ENCODE data around the gene PRORP. TPM values are rescaled to one million over a fixed set of nuclear protein-coding genes. Genes with fewer than 3 reads are reported as not detected.

Gene PRORP
- total RNA-seq, 1 experiment from 2014 or later = 44.1 TPM

GRCh38 chr14:35078082-35078481 lies 44.3 kb upstream of the PRORP start:
- H3K27ac Mint-ChIP-seq = no peak overlapping the region
- CTCF ChIA-PET = no interaction called here
- H3K9me3 Mint-ChIP-seq = no peaks in the 10 kb centered on the region
- no peaks in the 10 kb centered on the region for H3K27me3 Mint-ChIP-seq (ENCODE audit: low read depth)
- ATAC-seq = no peak
- H3K4me1 Mint-ChIP-seq = no peaks in the 10 kb centered on the region
- no peak for DNase-seq (ENCODE audit: low spot score)
- no peak overlapping the region for H3K4me3 Mint-ChIP-seq
- H3K36me3 Mint-ChIP-seq = peaks cover 11% of the 10 kb centered on the region; the same call in 1 of the 2 replicates
- POLR2A ChIA-PET = interaction anchor here (0.6 kb wide), 1 partner anchor 13 kb away, joined by 3 read pairs; no protein-coding TSS in a partner anchor
- TF ChIP-seq ATF1 (CRISPR knock-in tag; IDR thresholded peaks at IDR 0.05) = no peak
- TF ChIP-seq, protein P1, sequence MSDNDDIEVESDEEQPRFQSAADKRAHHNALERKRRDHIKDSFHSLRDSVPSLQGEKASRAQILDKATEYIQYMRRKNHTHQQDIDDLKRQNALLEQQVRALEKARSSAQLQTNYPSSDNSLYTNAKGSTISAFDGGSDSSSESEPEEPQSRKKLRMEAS (CRISPR knock-in tag; IDR thresholded peaks at IDR 0.05) = no peak
- no peak for TF ChIP-seq ETV6 (CRISPR knock-in tag; IDR thresholded peaks at IDR 0.05)
- no peak for TF ChIP-seq MYBL2 (CRISPR knock-in tag; IDR thresholded peaks at IDR 0.05)
- TF ChIP-seq MLX (CRISPR knock-in tag; IDR thresholded peaks at IDR 0.05) = no peak
- no peak for TF ChIP-seq MXD4 (CRISPR knock-in tag; IDR thresholded peaks at IDR 0.05; ENCODE audit: borderline replicate concordance)
- TF ChIP-seq ATF2 (CRISPR knock-in tag; IDR thresholded peaks at IDR 0.05; ENCODE audit: borderline replicate concordance, low read depth) = no peak
- TF ChIP-seq ZNF423 (CRISPR knock-in tag; IDR thresholded peaks at IDR 0.05) = no peak
- TF ChIP-seq GABPB1 (CRISPR knock-in tag; IDR thresholded peaks at IDR 0.05) = no peak
- TF ChIP-seq NR3C1 (CRISPR knock-in tag; conservative IDR thresholded peaks at IDR 0.05; ENCODE audit: low read depth) = no peak
- no peak for TF ChIP-seq CREM (CRISPR knock-in tag; IDR thresholded peaks at IDR 0.05)
- no peak for TF ChIP-seq FOXP4 (CRISPR knock-in tag; IDR thresholded peaks at IDR 0.05)
- TF ChIP-seq ZNF219 (CRISPR knock-in tag; IDR thresholded peaks at IDR 0.05; ENCODE audit: borderline replicate concordance) = no peak
- no peak for TF ChIP-seq ZBTB43 (CRISPR knock-in tag; IDR thresholded peaks at IDR 0.05)
- no peak for TF ChIP-seq ZNF396 (CRISPR knock-in tag; IDR thresholded peaks at IDR 0.05; ENCODE audit: borderline replicate concordance)
- TF ChIP-seq IRF2 (CRISPR knock-in tag; IDR thresholded peaks at IDR 0.05; ENCODE audit: borderline replicate concordance, low read depth) = no peak
- no peak for TF ChIP-seq ZNF317 (CRISPR knock-in tag; IDR thresholded peaks at IDR 0.05; ENCODE audit: borderline replicate concordance, low read depth)
- no peak for TF ChIP-seq ELF4 (CRISPR knock-in tag; IDR thresholded peaks at IDR 0.05; ENCODE audit: low read depth)
- no peak for TF ChIP-seq GRHL2 (CRISPR knock-in tag; IDR thresholded peaks at IDR 0.05; ENCODE audit: insufficient replicate concordance, severe bottlenecking)

DNA sequence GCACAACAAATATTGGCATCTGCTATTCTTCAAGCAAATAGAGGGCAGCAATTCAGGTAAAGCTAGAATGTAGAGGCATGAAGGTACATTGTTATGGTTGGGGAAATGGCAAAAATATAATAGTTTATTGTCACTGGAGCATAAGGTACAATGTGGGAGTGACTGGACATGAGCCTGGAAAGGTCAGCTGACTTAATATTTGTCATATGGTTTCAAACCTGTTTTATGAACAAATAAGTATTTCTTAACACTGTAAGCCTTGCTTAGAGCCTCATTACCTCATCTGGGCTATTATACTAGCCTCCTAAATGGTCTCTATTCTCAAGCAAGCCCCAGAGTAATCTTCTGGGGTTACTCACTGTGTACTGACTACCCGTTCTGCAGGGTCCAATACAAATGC lies 42.6 kb upstream of the PRORP start:
- DNase-seq (ENCODE audit: low spot score) (no peak), ATAC-seq (no peak)
- Mint-ChIP-seq H3K27me3 (ENCODE audit: low read depth) (no peaks in the 10 kb centered on the region), H3K36me3 (peaks cover 19% of the 10 kb centered on the region), H3K27ac (no peak overlapping the region), H3K9me3 (no peaks in the 10 kb centered on the region), H3K4me1 (no peaks in the 10 kb centered on the region), H3K4me3 (no peak overlapping the region)
- CTCF ChIA-PET = no interaction called here
- POLR2A ChIA-PET = no interaction called here
- TF ChIP-seq ZNF138 (CRISPR knock-in tag; conservative IDR thresholded peaks at IDR 0.05) = no peak
- no peak for TF ChIP-seq AFF4 (CRISPR knock-in tag; IDR thresholded peaks at IDR 0.05; ENCODE audit: borderline replicate concordance)
- TF ChIP-seq, protein P2, sequence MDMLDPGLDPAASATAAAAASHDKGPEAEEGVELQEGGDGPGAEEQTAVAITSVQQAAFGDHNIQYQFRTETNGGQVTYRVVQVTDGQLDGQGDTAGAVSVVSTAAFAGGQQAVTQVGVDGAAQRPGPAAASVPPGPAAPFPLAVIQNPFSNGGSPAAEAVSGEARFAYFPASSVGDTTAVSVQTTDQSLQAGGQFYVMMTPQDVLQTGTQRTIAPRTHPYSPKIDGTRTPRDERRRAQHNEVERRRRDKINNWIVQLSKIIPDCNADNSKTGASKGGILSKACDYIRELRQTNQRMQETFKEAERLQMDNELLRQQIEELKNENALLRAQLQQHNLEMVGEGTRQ (CRISPR knock-in tag; IDR thresholded peaks at IDR 0.05) = no peak
- TF ChIP-seq ZBTB21 (CRISPR knock-in tag; IDR thresholded peaks at IDR 0.05; ENCODE audit: borderline replicate concordance) = no peak
- TF ChIP-seq, protein P3, sequence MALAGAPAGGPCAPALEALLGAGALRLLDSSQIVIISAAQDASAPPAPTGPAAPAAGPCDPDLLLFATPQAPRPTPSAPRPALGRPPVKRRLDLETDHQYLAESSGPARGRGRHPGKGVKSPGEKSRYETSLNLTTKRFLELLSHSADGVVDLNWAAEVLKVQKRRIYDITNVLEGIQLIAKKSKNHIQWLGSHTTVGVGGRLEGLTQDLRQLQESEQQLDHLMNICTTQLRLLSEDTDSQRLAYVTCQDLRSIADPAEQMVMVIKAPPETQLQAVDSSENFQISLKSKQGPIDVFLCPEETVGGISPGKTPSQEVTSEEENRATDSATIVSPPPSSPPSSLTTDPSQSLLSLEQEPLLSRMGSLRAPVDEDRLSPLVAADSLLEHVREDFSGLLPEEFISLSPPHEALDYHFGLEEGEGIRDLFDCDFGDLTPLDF (CRISPR knock-in tag; IDR thresholded peaks at IDR 0.05) = no peak

Measured in WTC11 (cell line).